GM19397 (cell line): ENCODE results near the gene QARS1.

Source experiments
- ATAC-seq: cut with Tn5 transposase; IDR thresholded peaks from one replicate; pipeline ENCODE4 v1.9.1; 2021; ENCODE audit warnings: mild to moderate bottlenecking, moderate library complexity; ENCODE audit not compliant: unreplicated experiment

QARS1 gene

DNA sequence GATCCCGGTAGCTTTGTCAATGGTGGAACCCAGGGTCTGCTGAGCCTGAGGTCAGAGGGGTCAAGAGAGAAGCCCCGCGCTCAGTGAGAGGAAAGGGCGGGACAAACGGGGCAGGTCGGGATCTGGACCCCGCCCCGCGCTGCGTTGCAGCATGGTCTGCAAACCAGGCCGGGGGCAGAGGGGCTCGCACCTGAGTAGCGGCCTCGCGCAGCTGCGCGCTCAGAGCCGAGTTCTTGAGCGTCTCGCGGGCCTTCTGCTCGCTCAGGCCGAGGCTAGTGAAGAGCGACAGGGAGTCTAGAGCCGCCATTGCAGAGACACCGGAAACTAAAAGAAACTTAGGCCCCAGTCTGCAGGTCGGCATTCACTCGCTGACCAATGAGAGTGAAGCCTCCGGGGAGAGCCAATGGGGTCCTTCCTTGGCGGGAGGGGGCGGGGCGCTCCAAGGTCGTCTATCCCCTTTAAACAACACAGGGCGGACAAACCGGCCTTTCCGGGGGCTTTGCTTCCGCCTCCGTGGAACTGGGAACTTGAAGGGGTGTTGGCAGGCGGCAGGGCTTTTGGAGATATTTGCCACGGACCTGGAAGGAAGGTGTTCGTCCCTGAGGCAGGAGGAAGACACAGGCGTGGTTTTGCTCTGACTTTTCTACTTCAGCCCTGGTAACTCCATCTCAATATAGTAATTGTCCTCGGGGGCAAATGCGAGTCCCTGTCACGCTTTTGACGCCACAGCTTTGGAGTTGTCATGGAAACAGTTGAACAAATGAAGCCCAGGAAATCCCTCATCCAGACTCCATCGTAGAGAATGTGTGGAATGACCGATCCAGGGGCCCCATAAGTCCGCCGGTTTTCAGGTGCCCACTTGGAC is at the start of gene QARS1:
QARS1 (minus strand) TSS at position 331 of the 865 bp plus-strand sequence; CDS start at position 307, 24 bp downstream.
- peak; percentile 83 for ATAC-seq

DNA sequence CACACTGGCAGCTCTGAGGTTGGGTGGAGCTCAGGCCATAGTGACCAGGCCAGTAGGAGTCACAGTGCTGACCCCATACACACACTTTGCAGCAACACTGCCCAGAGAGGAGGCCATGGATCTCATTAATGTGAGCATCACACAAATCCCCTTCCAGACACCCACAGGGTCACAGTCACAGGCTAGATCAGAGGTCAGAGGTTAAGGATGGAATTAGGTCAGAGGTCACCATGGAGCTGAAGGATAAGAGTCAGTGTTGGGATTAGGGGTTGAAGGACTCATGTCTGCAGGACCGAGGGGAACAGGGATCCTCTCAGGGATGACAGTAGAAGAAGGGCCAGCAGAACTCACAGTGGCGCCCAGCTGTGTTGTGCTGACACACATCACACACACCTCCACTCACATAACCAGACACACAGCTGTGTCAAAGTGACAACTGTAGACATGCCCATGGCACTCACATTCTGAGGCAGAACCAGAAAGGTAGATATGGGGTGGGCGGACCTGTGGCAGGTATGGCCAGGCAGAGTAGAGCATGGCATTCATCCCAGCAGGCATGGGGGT is 48.9 kb upstream of the QARS1 start:
- ATAC-seq, result no peak

DNA sequence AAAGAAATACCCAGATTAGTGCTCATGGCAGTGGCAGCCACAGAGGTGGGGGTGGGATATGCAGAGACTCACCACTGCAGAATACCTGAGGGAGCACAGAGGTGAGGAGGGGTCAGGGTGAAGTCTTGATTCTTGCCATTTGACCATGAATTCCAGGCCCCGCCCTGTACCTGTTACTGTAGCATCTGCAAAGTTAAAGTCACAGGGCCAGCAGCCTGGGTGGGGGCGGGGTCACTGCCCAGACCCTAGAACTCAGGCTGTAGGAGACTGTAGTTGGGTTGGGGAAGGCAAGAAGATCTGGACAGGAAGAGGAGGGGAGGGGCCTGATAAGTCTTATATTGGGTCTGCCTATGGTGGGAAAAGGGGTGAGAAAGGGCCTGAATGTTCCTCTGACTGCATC is 47.1 kb upstream of the QARS1 start:
- no peak for ATAC-seq

DNA sequence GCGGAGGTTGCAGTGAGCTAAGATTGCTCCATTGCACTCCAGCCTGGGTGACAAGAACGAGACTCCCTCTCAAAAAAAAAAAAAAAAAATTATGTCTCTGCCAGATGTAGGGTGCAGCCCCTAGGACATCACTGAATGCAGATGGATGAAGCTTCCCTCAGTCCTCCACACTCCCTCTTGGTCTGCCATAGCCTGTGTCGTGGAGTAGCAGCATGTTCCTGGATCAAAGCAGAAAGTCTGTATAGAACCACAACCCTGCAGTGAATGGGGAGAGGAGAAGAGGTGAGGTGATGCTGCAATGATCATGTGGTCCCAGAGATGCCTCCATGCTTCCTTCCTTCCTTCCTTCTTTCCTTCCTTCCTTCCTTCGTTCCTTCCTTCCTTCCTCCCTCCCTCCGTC is 43.6 kb upstream of the QARS1 start:
- ATAC-seq, result no peak

DNA sequence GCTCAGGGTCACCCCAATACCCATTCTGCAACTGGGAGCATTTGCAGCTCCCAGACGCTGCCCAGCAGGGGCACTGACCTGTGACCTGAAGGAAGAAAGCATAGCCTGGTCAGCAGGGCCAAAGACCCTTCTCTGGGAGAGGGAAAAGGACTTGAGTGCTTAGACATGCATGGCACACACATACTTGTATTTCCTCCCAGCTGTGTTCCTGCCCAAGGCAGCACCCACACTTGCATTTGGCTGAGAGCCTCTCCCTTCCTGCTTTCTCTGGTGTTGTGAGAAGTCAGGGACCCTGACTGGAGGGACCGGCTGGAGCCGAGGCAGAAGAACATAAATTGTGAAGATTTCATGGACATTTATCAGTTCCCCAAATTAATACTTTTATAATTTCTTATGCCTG is 35.5 kb upstream of the QARS1 start:
- no peak for ATAC-seq

DNA sequence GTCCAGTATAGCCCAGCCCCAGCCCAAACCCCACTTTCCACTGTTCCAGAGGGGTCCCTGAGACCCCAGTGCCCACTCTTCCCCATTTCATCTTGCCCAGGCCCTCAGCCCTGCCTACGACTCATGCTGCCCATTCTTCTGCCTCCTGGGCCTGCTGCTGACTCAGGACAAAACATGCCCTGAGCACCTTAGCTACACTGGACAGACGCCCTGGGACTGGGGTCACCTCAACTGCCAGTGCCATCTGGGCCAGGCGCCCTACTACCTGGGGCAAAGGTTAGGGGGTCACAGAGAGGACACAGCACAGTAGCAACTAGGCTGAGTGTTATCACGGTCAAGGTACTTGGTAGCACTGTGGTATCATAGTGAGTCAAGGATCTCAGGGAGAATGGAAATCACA is 30.9 kb upstream of the QARS1 start:
- no peak for ATAC-seq

DNA sequence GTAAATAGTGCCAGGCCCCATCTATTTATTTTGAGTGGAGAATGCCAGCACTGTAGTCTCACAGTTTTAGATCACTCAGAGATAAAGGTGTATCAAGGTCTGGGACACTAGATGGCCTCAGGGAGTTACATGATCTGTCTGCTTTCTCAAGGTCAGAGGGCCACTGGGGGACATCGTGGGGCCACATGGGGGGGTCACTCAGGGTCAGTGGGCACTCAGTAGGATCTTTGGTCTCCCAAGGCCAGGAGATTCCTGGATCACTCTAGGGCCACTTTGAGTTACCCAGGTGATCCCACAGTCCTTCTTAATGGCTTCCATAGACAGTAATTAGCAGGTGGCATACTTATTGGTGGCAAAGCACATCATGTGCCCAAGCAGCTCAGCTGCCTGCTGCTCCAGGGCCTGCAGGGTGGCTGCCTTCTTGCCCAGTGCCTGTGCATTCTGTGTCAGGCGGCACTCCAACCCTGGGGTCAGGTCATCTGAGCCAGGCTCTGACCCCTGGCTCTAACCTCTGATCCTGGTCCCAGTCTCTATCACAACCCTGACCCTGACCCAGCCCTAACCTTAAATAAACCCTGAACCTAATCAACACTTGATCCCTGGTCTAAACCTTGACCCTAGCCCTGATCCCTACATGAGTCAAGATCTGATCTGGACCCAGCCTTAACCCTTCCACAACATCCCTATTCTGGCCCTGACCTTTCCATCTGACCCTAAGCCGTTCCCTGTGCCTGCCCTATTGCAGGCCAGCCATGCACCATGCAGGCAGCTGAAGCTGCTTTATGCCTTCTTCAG is 30.1 kb upstream of the QARS1 start:
- ATAC-seq, result no peak

DNA sequence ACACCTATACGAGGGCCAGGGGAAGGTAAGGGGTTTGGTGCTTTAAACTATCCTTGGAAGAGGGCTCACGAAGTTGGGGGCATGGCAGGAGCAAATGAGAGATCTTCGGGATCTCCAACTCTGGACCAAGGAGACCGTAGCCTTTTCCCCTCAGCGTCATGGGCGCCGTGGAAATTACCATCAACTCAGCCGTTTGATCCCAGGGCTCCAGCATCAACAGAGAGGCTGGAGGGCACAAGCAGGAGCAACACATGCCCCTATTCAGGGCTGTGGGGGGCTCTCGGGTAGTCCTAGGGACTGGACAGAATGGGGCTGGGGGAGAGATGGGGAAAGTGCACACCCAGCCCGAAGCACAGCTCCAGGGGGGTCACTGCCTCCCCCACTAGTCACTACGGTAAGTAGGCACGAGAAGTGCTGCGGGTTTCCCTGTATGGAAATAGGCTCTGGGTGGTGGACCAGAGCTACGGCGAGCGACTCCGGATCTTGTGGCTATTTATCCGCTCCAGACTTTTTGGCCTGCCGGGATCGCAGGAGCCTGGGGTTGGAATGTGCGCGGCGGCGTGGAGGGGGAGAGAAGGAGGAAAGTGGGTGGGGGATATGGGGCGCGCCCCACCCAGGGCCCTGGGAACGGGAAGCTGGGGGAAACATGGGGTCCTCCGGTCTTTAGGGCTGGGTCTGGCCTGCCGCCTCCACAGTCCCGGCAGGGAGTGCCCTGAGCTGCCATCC is 28.8 kb upstream of the QARS1 start:
- ATAC-seq, result no peak

DNA sequence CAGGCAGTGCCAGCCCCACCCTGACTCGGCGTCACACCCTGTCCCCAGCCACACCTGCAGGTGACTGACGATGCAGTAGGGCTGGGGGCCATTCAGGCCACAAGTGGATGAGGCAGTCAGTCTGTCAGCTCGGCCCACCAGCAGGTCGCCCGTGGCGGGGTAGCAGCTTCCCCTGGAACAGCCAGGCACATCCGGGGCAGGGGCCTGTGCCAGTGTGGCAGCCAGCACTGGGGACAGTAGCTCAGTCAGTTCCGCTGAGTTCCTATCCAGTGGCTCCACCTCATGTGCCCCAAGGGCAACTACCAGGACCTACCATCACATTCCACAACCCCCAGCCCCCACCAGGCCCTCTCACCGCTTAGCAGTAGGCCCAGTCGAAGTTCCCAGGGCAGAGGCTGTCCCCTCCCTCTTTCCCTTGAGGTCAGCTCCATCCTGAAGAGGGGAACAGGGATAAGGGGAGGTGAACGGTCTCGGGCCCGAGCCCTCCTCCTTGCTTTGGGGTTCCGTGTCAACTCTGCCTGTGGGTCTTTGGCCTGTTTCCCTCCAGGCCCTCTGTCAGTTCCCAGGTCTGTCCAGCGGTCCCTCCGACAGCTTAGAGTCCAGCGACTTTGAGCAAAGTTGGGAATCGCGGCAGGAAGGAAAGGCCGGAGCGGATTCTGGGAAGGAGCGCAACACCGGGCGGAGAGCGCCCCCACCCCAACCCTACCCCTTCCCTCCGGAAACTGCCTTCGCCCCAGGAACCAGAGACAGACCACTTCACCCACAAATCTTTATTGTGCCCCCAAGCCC is 28.1 kb upstream of the QARS1 start, which contains the start of gene LAMB2:
LAMB2 (minus strand) TSS at position 614 of the 789 bp plus-strand sequence; CDS start at position 431, 183 bp downstream.
- ATAC-seq, result no peak

DNA sequence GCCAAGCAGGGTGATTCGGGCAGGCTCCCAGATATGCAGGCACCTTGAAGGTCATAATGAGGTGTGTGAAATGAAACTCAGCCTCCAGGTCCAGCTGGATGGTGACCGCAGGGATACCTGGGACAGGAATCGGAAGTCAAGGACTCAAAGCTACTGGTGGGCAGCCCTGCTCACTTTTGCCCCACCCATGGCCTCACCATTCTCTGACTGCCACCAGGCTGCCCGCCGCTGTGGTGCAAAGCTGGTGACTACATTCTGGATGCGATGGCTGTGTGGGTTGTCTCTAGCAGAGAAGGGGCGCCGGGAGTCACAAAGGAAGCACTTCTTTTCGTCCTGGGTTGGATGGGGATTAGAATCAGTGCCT is 27.5 kb upstream of the QARS1 start:
- no peak for ATAC-seq

DNA sequence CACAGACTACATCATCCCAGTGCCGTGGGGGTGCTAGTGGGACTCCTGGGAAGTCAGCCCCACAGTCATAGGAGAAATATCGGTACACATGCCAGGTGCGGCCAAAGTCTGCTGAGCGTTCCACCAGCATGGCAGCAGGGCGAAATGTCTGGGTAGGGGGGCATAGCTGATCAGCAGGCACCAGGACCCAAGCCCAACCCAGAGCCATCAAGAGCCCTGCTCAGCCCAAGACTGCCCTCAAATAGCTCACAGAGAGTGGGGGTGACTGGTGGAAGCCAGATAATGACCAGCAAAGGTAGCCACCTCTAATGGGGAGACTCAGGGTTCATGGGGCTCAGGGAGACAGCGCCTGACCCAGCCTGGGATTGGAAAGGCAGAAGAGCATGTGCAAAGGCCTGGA is 27.0 kb upstream of the QARS1 start:
- no peak for ATAC-seq

DNA sequence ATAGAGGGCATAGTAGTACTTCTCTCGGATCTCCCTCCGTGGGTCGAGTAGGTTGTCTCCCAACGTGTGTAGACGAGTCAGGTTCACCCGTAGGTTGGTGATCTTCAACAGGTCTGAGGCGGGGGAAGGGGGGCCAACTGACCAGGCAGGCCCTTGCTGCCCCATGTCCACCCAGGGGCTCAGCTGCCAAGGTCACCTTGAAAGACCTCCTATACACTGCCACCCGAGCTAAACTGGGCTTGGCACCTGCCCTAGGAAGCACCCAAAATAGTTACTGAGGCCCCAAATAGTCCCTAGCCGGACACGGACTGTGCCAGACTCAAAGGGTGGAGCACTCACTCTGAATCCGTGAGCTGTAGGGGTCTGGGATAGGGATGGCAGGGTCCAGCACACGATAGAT is 26.5 kb upstream of the QARS1 start:
- no peak for ATAC-seq

DNA sequence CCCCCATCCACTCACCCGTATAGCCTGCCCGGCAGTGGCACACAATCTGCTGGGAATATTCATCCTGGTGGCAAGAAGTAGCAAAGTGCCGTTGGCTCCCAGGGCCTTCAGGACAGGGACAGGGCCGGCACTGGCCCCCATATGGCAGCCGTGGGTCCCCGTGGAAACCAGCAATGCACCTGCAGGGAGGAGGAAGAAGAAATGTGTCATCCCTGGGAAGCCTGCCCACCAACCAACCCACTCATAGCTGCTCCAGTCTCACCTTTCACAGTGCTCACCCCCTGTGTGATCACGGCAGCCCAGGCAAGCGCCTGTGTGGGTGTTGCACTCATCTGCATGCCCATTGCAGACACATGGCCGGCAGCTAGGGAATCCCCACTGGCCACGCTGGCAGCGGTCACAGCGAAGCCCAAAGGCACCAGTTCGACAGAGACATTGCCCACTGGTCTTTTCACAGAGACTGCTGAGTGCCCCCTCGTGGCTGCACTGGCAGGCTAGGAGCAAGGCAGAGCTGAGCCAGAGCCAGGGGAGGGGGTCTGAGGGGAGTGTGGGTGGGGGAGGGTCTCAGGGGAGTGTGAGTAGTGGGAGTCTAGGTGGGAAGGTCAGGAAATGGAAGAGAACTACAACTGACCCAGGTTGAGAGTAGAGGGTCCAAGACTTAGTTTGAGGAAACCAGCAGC is 20.6 kb upstream of the QARS1 start:
- no peak for ATAC-seq

DNA sequence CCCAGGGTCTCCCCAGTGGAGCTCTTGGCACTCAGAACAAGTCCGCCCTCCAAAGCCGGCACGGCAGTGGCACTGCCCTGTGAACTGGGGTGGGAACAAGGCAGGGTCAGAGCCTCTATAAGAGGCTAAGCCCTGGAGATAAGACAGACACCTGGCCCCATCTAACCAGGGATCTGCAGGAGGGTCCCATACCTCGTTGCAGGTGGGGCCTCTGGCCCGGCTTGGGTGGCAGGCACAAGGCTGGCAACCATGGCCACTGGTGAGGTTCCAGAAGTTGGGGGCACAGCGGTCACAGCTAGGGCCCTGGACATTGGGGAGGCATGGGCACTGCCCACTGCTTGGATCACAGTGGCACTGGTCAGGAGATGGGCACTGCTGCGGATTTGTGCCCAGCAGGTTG is 19.6 kb upstream of the QARS1 start:
- ATAC-seq, result no peak

DNA sequence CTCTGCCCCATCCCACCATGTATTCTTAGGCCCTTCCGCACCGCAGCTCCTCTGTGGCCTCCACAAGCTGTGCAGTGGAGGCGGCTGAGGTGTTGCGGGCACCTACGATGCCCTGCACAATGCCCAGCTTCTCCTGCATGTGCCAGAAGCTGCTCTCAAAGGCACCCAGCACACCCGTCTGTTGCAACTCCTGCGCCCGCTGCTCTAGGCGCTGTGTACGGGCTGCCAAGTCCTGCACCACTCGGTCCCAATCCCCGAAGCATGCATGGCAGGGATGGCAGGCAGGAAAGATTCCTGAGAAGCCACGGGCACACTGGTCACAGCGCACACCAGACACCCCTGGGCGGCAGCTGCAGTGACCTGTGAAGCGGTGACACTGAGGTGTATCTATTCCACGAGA is 19.1 kb upstream of the QARS1 start:
- no peak for ATAC-seq

DNA sequence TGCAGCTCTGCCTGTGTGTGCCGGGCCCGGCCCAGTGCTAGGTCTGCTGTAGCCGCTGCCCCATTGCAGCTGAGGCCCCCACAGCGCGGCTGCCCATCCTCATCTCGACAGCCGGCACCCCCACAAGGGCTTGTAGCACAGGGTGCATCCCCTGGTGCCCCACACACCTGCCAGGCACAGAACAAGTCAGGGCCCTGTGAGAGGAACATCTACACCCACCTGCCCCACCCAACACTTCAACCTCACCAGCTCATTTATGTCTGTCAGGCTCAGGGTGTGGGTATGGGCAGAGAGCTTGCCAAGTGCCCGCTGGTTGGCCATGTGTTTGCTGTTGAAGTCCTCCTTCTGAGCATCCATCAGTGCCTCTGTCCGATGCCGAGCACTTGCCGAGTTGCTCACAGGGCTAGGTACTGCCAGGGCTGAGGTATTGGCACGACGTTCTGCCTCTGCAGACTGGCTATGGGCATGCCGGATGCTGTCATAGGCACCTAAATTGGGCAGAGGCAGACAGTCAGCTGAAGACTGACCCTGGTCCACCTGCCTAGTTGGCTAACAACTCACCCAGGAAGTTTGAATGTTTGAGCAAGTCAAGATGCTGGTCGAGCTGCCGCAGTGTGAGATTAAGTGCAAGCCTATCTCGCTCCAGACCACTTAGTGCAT is 18.5 kb upstream of the QARS1 start:
- ATAC-seq, result no peak

DNA sequence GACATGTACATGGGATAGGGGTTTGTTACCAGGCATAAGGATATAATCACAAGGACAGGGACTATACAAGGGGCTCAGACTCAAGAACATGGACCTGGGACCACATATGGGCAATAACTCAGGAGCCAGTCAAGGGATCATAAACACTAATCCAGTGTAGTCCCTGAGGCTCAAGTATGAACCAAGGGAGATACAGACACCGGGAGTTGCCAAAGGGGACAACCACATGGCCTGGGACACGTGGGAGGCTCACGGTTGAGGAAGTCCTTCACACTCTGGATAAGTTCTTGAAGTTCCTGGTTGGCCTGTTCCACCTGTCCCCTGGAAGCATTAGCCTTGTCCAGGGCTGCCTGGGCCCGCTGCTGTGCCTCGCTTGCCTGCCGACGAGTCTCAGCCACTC is 17.9 kb upstream of the QARS1 start:
- no peak for ATAC-seq

DNA sequence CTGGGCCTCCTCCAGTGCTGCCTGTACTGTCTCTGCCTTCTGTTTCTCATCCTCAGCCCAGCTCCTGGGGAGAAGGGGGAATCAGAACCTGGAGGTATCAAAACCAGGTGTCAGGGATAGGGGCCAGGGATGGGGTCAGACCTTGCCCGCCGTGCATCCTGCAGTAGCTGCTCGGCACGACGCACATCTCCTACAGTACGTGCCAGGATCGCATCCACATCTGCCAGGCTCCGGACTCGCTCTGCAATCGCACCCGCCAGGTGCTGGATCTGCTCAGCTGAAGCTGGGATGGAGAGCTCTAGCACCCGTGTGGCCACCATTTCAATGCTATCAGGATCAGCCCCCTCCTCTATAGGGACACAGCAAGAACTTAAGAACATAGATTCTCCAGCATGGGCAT is 17.5 kb upstream of the QARS1 start:
- ATAC-seq, result no peak

DNA sequence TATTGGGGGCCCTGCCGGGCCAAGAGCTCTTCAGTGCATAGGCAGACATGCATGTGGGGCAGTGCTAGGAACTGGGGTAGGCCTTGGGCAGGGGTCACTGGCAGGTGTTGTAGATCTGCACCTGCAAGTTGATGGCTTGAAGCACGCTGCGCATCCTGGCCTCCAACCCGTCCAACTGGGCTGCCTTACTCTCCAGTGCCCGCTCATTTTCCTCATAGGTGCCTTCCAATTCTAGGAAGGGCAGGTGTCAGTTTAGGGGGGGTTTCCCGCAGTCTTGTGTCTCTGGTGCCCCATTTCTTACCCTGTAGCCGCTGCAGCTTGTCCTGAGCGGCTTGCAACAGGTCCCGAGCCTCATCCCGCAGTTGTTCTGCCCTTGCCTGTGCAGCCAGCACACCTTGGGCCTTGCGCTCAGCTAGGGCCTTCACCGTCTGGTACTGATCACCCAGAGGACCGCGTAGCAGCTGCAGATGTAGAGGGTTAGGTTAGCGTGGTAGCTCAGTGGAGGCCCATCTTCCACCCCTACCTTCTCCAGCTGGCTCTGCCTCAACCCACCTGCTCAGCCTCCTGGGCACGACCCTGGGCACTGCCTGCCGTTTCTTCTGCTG is 16.7 kb upstream of the QARS1 start:
- ATAC-seq, result no peak
